Endodermal cell (in vitro differentiated cells): ENCODE measurements around the gene LINC01488. TPM values are rescaled to one million over a fixed set of nuclear protein-coding genes. Genes with fewer than 3 reads are reported as not detected.

Experiments
- DNase-seq: peaks from one replicate; pipeline ENCODE4 v3.0.0-alpha.2; 2017
- H3K27ac ChIP-seq: 2 replicates; pipeline ENCODE4 v1.5.1; 2013; ENCODE audit warnings: mild to moderate bottlenecking, low read depth, low read length, moderate library complexity
- H3K27me3 ChIP-seq: 2 replicates; pipeline ENCODE4 v1.6.1; 2013; ENCODE audit warnings: mild to moderate bottlenecking, low read length, moderate library complexity; ENCODE audit not compliant: insufficient read depth, control insufficient read depth, poor library complexity, severe bottlenecking
- H3K36me3 ChIP-seq: 2 replicates; pipeline ENCODE4 v1.7.0; 2013; ENCODE audit warnings: mild to moderate bottlenecking, low read length, moderate library complexity; ENCODE audit not compliant: control insufficient read depth, insufficient read depth
- H3K4me1 ChIP-seq: one replicate; pipeline ENCODE4 v1.7.0; 2013; ENCODE audit warnings: low read length; ENCODE audit not compliant: control insufficient read depth, insufficient read depth
- H3K4me3 ChIP-seq: 2 replicates; pipeline ENCODE4 v1.5.1; 2013; ENCODE audit warnings: mild to moderate bottlenecking, low read length, moderate library complexity
- H3K9ac ChIP-seq: 2 replicates; pipeline ENCODE4 v1.6.1; 2013; ENCODE audit warnings: mild to moderate bottlenecking, low read length, moderate library complexity; ENCODE audit not compliant: poor library complexity, severe bottlenecking; ENCODE audit errors: extremely low read depth
- H3K9me3 ChIP-seq: 2 replicates; pipeline ENCODE4 v1.6.1; 2013; ENCODE audit warnings: mild to moderate bottlenecking, low read length, moderate library complexity; ENCODE audit not compliant: control insufficient read depth
- H3K27ac Mint-ChIP-seq: 2 replicates; pipeline ENCODE4 v1.8.0; 2020; ENCODE audit warnings: mixed read lengths
- H3K27me3 Mint-ChIP-seq: 2 replicates; pipeline ENCODE4 v1.8.0; 2021; ENCODE audit warnings: mild to moderate bottlenecking, mixed read lengths; ENCODE audit not compliant: insufficient read depth
- H3K36me3 Mint-ChIP-seq: 2 replicates; pipeline ENCODE4 v1.8.0; 2020; ENCODE audit warnings: low read depth, mixed read lengths
- H3K4me1 Mint-ChIP-seq: 2 replicates; pipeline ENCODE4 v1.8.0; 2020; ENCODE audit warnings: mixed read lengths
- H3K4me3 Mint-ChIP-seq: 2 replicates; pipeline ENCODE4 v1.8.0; 2020; ENCODE audit warnings: mild to moderate bottlenecking, moderate library complexity, mixed read lengths
- H3K9me3 Mint-ChIP-seq: 2 replicates; pipeline ENCODE4 v1.8.0; 2020; ENCODE audit warnings: mild to moderate bottlenecking, mixed read lengths
- WGBS, 2 experiments: methylation state at CpG; one replicate each; pipeline versions ENCODE4 v1.1.5 to v1.1.7; 2013; ENCODE audit warnings: missing lambda C conversion rate in 2 of 2, mixed read lengths in 1 of 2; ENCODE audit not compliant: insufficient coverage in 1 of 2, insufficient read length in 1 of 2; 5-methylcytosine and 5-hydroxymethylcytosine counted together
- total RNA-seq, 2 donors: library from RNA; stranded (reverse); fragmentation: NEBNext Ultra II Directional in 1 of 2; extraction: Animal tissue kit (Norgen Biotek cat#: 25700) in 1 of 2; gene quantifications; 2 replicates in 1 of 2; 3 replicates in 1 of 2; pipeline ENCODE4 v1.2.1, GENCODE V29; 2021
- TF ChIP-seq, protein P1 (sequence below): fragments of 200-600 bp; sonication (generic); conservative IDR thresholded peaks from 2 replicates; pipeline ENCODE4 v1.5.0; 2021; ENCODE audit warnings: antibody characterized with exemption, mild to moderate bottlenecking

Gene LINC01488
- total RNA-seq, 2 donors from 2014 or later: not detected

DNA sequence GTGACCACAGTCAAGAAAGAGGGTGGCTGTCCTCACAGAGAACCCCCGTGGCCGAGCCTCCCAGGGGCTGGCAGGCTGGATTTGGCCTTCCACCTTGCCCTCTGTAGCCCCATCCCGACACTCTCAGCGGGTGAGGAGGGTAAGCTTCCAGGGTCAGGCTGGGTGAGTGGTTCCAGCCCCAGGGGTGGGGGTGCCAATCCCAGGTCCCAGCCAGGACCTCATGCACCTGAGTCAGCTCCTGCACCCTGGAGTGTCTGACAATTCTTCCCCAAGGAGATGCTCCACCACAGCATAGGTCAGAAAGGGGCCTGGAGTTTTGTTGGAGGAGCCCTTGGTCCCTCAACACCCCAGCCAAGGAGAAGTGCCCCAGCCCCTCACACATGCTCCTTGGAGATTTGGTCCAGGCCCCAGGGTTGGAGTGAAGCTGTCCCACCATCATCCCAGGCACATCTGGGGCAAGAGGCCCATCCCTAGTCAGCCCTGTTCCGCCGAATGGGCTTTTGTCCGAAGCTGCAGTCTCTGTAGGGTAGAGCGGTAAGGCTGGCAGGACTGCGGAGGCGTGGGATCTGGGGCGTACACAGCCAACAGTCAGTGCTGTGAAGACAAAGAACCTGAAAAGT, 8.4 kb downstream of the LINC01488 start:
- Histone ChIP-seq H3K4me1 (no peaks in the 10 kb centered on the region), H3K9ac (no peak overlapping the region), H3K27me3 (no peaks in the 10 kb centered on the region), H3K27ac (no peak overlapping the region), H3K4me3 (no peak overlapping the region), H3K9me3 (no peaks in the 10 kb centered on the region), H3K36me3 (no peaks in the 10 kb centered on the region)
- Mint-ChIP-seq H3K9me3 (no peaks in the 10 kb centered on the region), H3K27ac (no peak overlapping the region), H3K27me3 (peaks cover 2% of the 10 kb centered on the region), H3K4me3 (no peak overlapping the region), H3K36me3 (no peaks in the 10 kb centered on the region), H3K4me1 (peaks cover 2% of the 10 kb centered on the region)
- 92 to 96% methylated on average over 10 to 11 of the region's 11 CpGs for WGBS, 2 experiments
- TF ChIP-seq, protein P1, sequence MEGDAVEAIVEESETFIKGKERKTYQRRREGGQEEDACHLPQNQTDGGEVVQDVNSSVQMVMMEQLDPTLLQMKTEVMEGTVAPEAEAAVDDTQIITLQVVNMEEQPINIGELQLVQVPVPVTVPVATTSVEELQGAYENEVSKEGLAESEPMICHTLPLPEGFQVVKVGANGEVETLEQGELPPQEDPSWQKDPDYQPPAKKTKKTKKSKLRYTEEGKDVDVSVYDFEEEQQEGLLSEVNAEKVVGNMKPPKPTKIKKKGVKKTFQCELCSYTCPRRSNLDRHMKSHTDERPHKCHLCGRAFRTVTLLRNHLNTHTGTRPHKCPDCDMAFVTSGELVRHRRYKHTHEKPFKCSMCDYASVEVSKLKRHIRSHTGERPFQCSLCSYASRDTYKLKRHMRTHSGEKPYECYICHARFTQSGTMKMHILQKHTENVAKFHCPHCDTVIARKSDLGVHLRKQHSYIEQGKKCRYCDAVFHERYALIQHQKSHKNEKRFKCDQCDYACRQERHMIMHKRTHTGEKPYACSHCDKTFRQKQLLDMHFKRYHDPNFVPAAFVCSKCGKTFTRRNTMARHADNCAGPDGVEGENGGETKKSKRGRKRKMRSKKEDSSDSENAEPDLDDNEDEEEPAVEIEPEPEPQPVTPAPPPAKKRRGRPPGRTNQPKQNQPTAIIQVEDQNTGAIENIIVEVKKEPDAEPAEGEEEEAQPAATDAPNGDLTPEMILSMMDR: no peak
- no peak for DNase-seq

DNA sequence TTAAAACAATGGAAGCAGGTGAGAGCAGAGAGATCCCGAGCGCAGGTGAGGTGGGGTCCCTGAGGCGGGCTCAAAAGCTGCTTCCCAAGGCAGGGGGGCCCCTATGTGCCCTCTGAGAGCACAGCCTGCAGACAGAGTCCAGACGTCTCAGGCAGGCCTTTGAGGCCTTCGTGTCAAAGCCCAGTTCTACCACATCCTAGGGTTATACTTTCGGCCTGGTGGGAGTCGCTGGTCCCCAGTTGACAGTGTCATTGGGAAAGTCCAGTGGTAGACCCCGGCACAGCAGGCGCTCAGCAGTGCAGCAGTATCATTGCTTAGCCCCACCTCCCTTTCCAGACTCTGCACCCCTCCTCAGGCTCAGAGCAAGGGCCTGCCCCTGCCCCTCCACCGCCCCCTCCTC, 9.1 kb downstream of the LINC01488 start:
- TF ChIP-seq, protein P1: no peak
- Mint-ChIP-seq H3K9me3 (no peaks in the 10 kb centered on the region), H3K27ac (no peak overlapping the region), H3K27me3 (peaks cover 2% of the 10 kb centered on the region), H3K4me1 (no peaks in the 10 kb centered on the region), H3K36me3 (no peaks in the 10 kb centered on the region), H3K4me3 (no peak overlapping the region)
- no peak overlapping the region for H3K9ac ChIP-seq
- no peaks in the 10 kb centered on the region for H3K36me3 ChIP-seq
- DNase-seq: no peak
- no peak overlapping the region for H3K27ac ChIP-seq
- no peaks in the 10 kb centered on the region for H3K9me3 ChIP-seq
- no peaks in the 10 kb centered on the region for H3K4me1 ChIP-seq
- WGBS, 2 experiments: 92 to 94% methylated on average over 6 to 10 of the region's 10 CpGs
- no peak overlapping the region for H3K4me3 ChIP-seq
- no peaks in the 10 kb centered on the region for H3K27me3 ChIP-seq

DNA sequence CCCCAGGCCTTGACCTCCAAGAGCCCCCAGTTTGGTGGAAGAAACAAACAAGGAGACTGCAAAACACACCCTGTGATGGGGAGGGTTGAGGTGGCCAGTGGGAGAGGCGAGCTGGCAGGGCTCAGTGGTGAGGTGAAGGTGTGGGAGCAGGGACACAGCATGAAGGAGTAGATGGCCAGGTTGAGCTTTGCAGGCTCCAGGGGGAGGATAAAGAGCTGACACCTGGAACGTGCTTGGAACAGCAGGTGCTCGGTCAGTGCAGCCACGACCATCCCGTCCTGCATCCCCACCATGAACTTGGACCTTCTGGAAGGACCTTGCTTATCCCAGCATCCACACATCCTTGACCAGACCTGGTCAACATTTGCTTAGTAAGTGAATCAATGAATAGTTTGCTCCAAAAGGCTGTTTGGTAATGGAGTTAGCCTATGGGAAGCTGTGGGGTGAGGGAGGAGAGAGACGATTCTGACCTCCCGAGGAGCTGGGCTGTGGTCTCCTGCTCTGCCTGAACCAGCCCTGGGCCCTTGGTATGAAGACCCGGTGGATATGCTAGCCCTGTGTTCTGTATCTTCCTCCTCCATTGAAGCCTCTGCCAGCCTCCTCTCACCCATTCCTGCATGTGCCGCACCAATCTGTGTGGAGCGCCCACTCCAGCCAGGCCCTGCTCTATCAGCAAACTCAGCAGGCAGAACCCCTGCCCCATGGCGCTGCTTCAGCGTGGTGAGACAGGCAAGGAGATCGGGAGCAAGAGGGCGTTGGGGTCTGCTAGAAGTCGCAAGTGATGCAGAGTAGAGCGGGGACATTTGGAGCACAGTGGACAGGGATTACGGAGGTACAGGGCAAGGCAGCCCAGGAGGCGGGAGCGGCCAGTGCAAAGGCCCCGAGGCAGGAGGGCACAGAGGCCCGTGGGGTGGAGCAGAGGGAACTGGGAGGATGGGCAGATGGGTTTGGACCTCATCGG, 9.9 kb downstream of the LINC01488 start:
- H3K36me3 Mint-ChIP-seq: no peaks in the 10 kb centered on the region
- H3K27me3 Mint-ChIP-seq: peaks cover 3% of the 10 kb centered on the region
- Histone ChIP-seq H3K9me3 (no peaks in the 10 kb centered on the region), H3K27me3 (no peaks in the 10 kb centered on the region), H3K4me1 (no peaks in the 10 kb centered on the region), H3K36me3 (no peaks in the 10 kb centered on the region), H3K27ac (no peak overlapping the region), H3K9ac (no peak overlapping the region), H3K4me3 (no peak overlapping the region)
- DNase-seq: no peak
- 92 to 95% methylated on average over 13 to 22 of the region's 22 CpGs for WGBS, 2 experiments
- H3K4me1 Mint-ChIP-seq: no peaks in the 10 kb centered on the region
- no peak overlapping the region for H3K4me3 Mint-ChIP-seq
- TF ChIP-seq, protein P1: no peak
- H3K9me3 Mint-ChIP-seq: no peaks in the 10 kb centered on the region
- no peak overlapping the region for H3K27ac Mint-ChIP-seq
